SU-DHL-6 (cell line): ENCODE data around the gene BID.

Source experiments
- CTCF ChIP-seq: fragments of 200-600 bp; sonication (generic); IDR thresholded peaks from one replicate; pipeline ENCODE4 v1.5.1; 2017; ENCODE audit warnings: antibody characterized with exemption, mild to moderate bottlenecking, low read length, moderate library complexity; ENCODE audit not compliant: insufficient read depth, poor library complexity, severe bottlenecking
- EZH2phosphoT487 ChIP-seq: fragments of 200-600 bp; sonication (generic), shearing (Covaris generic); conservative IDR thresholded peaks from 2 replicates; pipeline ENCODE4 v1.6.1; 2018; ENCODE audit warnings: mild to moderate bottlenecking, antibody characterized with exemption, low read length, moderate library complexity, mixed read lengths

- TF ChIP-seq CTCF (no peak), EZH2phosphoT487 (no peak)
These were observed 33.5 kb upstream of the BID start for GRCh38 chr22:17807578-17808410.
